MCF 10A (cell line): ENCODE results near the gene SYNJ1. TPM values are rescaled to one million over a fixed set of nuclear protein-coding genes. Genes with fewer than 3 reads are reported as not detected.

Experiments
- BruUV-seq: library from RNA; stranded (reverse); fragments of 400-500 nt; replicated peaks from 2 replicates; lab custom pipeline; 2021; lab: Mats Ljungman, UMichigan
- CTCF ChIA-PET: fragments of 300-600 bp; sonication (Branson Sonifier 250); formaldehyde crosslinking; extraction: SDS; loops from one replicate; lab custom pipeline; 2021; ENCODE audit warnings: antibody characterized with exemption, inconsistent platforms; lab: Yijun Ruan, JAX
- POLR2A ChIA-PET: fragments of 300-600, 350-650 bp; sonication (Branson Sonifier 250); formaldehyde crosslinking; extraction: SDS; loops from one replicate; lab custom pipeline; 2020; ENCODE audit warnings: antibody characterized with exemption, inconsistent platforms; lab: Yijun Ruan, JAX
- DNase-seq: peaks from one replicate; pipeline ENCODE4 v3.0.0-alpha.2; 2018; ENCODE audit not compliant: unreplicated experiment
- H3K27ac Mint-ChIP-seq: one replicate; pipeline ENCODE4 v1.8.0; 2022; ENCODE audit warnings: mild to moderate bottlenecking, low read depth, mixed read lengths; ENCODE audit not compliant: unreplicated experiment
- H3K27me3 Mint-ChIP-seq: one replicate; pipeline ENCODE4 v1.8.0; 2022; ENCODE audit warnings: mixed read lengths; ENCODE audit not compliant: insufficient read depth, unreplicated experiment
- H3K36me3 Mint-ChIP-seq: one replicate; pipeline ENCODE4 v1.8.0; 2022; ENCODE audit warnings: mild to moderate bottlenecking, moderate library complexity, mixed read lengths; ENCODE audit not compliant: insufficient read depth, unreplicated experiment
- H3K4me1 Mint-ChIP-seq: one replicate; pipeline ENCODE4 v1.8.0; 2022; ENCODE audit warnings: mixed read lengths; ENCODE audit not compliant: insufficient read depth, unreplicated experiment
- H3K4me3 Mint-ChIP-seq: one replicate; pipeline ENCODE4 v1.8.0; 2022; ENCODE audit warnings: mild to moderate bottlenecking, moderate library complexity, mixed read lengths; ENCODE audit not compliant: unreplicated experiment
- H3K9me3 Mint-ChIP-seq: one replicate; pipeline ENCODE4 v1.8.0; 2022; ENCODE audit warnings: mixed read lengths; ENCODE audit not compliant: unreplicated experiment
- CTCF ChIP-seq: fragments of 200-600 bp; IDR thresholded peaks from one replicate; pipeline ENCODE4 v1.8.0; 2022; ENCODE audit warnings: antibody characterized with exemption, mild to moderate bottlenecking; ENCODE audit not compliant: unreplicated experiment
- intact Hi-C: fragments of 100-400 bp; cut with micrococcal nuclease; formaldehyde crosslinking; loops from 2 replicates; pipeline ENCODE4 v1.14.1; 2022
- total RNA-seq: library from RNA; stranded (reverse); gene quantifications from 2 replicates; pipeline ENCODE4 v1.2.3, GENCODE V29; 2022

The SYNJ1 gene
- total RNA-seq, 1 experiment from 2014 or later: 9.7 TPM

- no peak for TF ChIP-seq CTCF
- no peak for DNase-seq
- H3K4me3 Mint-ChIP-seq: no peak overlapping the region
- peaks cover 13% of the 10 kb centered on the region for H3K27me3 Mint-ChIP-seq
- no TSS peak for BruUV-seq
- no peak overlapping the region for H3K27ac Mint-ChIP-seq
- H3K9me3 Mint-ChIP-seq: no peaks in the 10 kb centered on the region
- CTCF ChIA-PET: interaction anchor here (1.2 kb wide), 1 partner anchor 16 kb away, joined by 6 read pairs; no protein-coding TSS in a partner anchor
- intact Hi-C loops: no loop called here
- H3K36me3 Mint-ChIP-seq: no peaks in the 10 kb centered on the region
- POLR2A ChIA-PET: no interaction called here
- no peaks in the 10 kb centered on the region for H3K4me1 Mint-ChIP-seq
Measured at GRCh38 chr21:32584472-32584871, 143.3 kb downstream of the SYNJ1 start.

GRCh38 chr21:32581732-32582131, 146.1 kb downstream of the SYNJ1 start:
- POLR2A ChIA-PET: interaction anchor here (0.7 kb wide), 1 partner anchor 11 kb away, joined by 3 read pairs; no protein-coding TSS in a partner anchor
- no peak overlapping the region for H3K27ac Mint-ChIP-seq
- H3K27me3 Mint-ChIP-seq: peaks cover 39% of the 10 kb centered on the region
- no peak for TF ChIP-seq CTCF
- no peak overlapping the region for H3K4me3 Mint-ChIP-seq
- H3K4me1 Mint-ChIP-seq: no peaks in the 10 kb centered on the region
- BruUV-seq: no TSS peak
- intact Hi-C loops: no loop called here
- no peaks in the 10 kb centered on the region for H3K9me3 Mint-ChIP-seq
- H3K36me3 Mint-ChIP-seq: no peaks in the 10 kb centered on the region
- DNase-seq: no peak
- CTCF ChIA-PET: interaction anchor here (1.3 to 2.2 kb wide), 3 partner anchors 11 to 19 kb away, joined by 4 to 10 read pairs (median 6); no protein-coding TSS in a partner anchor

- no peak for DNase-seq
- ChIA-PET CTCF (interaction anchor here (1.8 to 2.2 kb wide), 2 partner anchors 10 to 20 kb away, joined by 6 to 10 read pairs; no protein-coding TSS in a partner anchor), POLR2A (no interaction called here)
- Mint-ChIP-seq H3K4me1 (no peaks in the 10 kb centered on the region), H3K27me3 (peaks cover 39% of the 10 kb centered on the region), H3K9me3 (no peaks in the 10 kb centered on the region), H3K4me3 (no peak overlapping the region), H3K27ac (no peak overlapping the region), H3K36me3 (no peaks in the 10 kb centered on the region)
- intact Hi-C loops: no loop called here
- no peak for TF ChIP-seq CTCF
- no TSS peak for BruUV-seq
Measured at GRCh38 chr21:32580949-32581348, 146.9 kb downstream of the SYNJ1 start.

Other genes starting within 250 kb of the SYNJ1 start
- gene TCP10L, start 142.5 kb downstream of the SYNJ1 start, total RNA-seq: not detected in 2 replicates
- gene CFAP298, start 115.6 kb downstream of the SYNJ1 start, total RNA-seq: 52.7 and 54.2 TPM in 2 replicates
- 33.0 and 39.5 TPM in 2 replicates for gene PAXBP1, start 43.7 kb upstream of the SYNJ1 start, total RNA-seq